Measurements from ENCODE around the gene PTMS.

The PTMS gene

DNA sequence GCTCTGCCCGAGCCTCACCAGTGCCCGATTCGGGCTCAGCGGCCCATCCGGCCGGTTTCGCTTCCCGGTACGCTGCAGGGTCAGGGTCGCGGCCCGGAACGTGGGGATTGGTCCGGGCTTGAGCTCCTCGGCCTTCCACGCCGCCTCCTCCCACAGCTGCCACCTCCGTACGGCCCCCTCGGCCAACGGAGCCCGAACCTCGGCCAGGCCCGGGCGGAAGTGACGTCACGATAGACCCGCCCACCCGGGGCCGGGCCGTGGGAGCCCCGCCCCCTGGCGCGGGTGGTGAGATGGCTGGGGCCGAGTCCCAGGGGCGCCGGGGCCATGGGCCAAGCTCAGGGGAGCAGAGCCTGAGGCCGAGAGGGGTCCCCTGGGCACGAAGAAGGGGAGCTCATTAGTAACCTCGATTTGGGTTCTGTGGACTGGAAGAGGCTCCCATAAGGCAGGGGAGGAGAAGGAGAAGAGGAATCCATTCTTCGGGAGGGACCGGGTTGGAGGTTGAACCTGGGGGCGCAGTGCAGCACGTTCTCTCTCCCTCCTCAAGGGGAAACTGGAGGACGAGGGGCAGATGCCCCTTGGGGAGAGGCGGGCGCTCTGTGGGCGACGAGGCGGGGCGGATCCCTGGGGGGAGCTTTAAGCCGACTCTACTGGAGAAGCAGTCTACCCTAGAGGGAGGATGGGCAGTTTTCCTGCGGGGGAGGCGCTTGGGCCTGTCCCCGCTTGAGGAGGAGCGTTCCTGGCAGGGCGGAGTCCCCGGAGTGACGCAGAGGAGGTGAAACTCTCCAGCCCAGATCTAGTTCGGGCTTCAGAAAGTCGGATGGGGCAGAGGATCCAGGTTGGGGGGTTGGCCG, 13.0 kb upstream of the PTMS start, which contains the start of gene MLF2:
MLF2 (minus strand) TSS at position 221 of the 851 bp plus-strand sequence. CDS start 807 bp downstream, outside the sequence.
- DNase-seq, result peak; percentile 98

DNA sequence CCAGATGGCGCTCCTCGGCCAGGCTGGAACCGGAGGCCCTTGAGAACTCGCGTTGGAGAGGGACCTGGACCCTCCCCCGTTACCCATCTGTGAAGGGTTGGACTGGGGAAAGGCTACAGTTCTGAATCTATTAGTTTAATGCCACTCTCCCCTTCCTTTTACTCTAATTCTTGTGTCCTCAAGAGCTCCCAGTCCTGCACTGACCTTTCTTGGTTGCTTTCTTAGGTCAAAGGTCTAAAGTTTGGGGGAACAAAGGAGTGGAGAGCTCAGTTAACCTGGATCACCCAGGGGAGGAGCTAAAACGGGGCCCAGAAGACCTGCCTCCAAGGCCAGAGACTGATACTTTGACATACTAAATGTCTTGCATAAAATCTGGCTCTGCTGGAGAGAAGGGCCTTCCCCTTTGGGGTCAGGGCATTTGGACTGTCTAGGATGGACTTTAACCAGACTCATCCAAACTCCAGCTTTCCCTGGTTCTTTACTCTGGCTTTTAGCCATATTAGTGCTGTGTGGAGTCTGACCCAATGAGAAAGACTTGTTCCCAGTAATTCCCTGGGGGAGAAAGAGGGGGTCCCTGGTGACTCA, 12.3 kb upstream of the PTMS start:
- DNase-seq, result no peak

DNA sequence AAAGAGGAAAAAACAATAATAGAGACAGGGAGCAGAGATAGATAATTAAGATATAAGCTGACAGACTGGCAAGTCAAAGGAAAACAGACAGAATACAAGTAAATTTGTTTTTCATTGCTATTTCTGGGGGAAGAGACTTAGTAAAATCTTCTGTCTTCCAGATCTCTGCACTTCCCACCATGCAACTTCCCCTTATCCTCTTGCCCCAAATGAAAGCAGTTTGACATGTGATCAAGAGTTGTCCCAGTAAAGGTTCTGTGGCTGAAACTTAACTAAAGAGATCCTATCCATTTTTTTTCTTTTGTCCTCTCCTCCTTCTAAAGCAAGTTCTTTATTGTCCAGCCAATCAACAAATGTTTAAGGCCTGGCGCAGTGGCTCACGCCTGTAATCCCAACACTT, 11.8 kb upstream of the PTMS start:
- no peak for DNase-seq

GRCh38 chr12:6757028-6757690, 9.0 kb upstream of the PTMS start:
- DNase-seq, result no peak

DNA sequence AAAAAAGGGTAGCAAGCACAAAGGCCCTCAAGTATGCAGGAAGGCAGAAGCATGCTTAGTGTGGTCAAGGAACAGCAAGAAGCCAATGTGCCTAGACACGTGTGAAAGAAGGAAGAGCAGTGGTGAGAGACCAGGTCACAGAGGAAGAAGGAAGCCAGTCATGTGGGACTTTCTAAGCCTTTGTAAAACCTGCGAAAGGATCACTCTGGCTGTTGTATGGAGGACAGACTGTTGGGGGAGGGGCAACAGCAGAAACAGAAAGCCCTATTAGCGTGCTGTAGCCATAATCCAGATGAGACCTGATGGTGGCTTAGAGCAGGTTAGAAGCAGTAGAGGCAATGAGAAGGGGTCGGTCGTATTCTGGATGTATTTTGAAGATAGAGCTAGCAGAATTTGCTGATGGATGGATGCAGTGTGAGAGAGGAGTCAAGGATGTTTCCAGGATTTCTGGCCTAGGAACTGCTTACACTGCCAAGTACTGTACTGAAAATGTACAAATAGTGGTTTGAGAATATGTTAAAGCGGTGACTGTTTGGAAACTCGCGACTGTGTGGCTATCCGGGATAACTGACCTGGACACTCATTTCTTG, 7.6 kb upstream of the PTMS start:
- DNase-seq, result no peak

DNA sequence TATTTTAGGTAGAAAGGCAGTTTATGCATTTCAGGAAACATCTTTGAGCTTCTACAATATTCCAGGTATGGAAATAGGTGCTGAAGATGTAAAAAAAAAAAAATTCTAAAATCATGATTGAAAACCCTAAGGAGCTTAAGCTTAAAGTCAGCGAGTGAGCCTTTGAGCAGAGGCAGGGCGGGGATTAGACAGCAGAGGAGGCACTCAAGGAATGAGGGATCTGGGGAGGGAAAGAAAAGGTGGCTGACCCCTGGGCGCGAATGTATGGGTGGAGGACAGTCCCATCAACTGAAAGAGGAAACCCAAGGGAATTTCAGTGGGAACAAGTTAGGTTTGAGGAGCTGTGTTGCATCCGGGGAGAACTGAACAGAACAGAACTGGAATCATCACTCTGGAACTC, 6.4 kb upstream of the PTMS start:
- no peak for DNase-seq

DNA sequence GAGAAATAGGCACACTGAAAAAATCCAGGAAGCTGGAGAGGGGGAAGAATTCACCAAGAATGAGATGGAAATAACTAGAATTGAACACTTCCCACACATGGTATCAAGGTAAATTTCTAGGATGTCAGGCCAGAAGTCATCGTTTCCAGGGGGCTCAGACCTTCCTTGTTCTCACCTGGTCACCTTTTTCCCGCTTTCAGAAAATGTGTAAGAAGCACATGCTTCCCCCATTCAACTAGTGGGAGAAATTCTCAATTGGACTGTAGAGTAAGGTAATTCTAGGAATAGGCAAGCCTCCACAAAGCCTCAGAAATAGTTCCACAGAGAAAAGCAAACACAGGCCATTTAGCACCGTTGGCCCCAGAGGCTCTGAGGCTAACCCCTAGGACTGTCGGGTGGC, 2.8 kb upstream of the PTMS start:
- DNase-seq, result no peak

DNA sequence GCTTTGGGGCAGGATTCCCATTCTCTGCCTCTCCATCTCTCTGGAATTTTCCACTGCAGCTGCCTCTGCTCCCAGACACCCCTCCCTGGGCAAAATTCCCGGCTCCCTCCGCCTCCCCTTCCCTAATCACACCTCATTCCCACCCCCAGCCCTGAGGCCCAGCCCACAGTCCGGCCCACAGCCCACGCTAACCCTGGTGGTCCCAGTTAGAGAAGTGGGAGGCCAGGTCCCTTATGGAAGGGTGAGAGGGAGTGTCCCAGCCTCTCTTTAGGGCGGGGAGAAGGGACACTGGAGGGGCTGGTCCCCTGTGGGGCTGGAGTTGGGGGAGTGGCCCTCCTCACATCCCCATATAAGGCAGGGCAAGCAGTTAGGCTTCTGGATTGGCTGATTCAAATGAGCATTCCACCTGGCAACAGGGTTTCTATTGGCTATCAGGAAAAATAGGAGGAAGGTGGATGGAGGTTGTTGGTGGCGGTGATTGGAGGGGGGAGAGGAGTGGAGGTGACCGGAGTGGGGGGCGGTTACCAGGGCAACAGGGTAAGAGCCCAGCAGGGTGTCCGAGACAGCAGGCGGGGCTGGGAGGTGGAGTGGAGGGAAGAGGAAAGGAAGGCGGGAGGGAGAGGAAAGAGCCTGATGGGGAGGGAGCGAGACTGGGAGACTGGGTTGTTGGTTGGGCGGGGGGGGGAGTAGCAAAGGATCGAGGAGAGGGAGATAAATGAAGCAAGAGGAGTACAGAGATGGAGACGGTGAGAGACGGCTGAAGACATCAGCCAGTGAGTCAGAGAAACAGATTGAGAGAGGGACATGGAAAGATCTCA, 1.9 kb upstream of the PTMS start:
- DNase-seq, result peak; percentile 99

- peak; percentile 14 for DNase-seq
Observed at GRCh38 chr12:6765048-6765633, 1.0 kb upstream of the PTMS start.

- peak; percentile 68 for DNase-seq
Observed at GRCh38 chr12:6766651-6767349, 637 bp downstream of the PTMS start.

DNA sequence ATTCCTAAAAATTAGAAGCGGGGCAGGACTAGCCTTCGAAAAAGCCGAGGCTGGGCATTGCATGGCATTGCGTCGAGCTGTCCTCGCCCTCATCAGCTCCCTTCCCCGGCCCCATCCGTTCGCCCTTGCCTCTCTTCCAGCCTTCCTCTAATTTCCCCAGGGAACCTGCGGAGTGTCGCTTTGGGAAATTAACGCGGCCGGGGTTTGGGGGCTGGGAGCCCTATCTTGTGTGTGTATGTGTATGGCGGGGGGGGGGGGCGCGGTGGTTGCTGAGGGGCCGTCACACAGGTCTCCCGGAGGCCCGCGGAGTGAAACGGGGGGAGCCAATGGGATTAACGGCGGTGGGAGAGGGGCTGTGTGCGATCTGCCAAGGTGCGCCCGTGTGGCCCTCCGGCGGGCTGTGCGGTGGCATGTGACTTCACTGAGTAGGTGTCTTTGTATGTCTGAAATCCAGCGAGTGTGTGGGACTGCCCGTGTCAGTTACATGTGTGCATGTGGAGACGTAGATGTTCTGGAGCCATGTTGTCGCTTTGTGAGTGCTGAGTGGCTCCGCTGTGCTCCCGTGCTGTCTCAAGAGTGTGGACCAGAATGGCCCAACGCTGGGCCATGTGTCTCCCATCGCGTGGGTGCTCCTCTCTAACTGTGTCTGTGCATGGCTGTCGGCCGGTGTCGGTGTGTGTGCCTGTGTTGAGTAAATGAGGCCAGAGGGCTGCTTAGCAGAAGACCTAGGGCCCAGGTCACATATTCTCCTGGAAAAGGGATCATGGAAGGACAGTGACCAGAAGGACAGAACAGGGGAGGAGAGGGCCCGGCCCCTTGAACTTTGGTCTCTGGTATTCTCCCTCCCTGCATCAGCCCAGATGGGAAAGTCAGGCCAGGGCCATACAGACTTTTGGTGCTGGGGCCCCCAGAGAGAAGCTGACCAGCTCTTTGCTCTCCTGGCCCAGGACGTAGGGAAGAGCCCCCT, 1.5 kb downstream of the PTMS start:
- no peak for DNase-seq

GRCh38 chr12:6768437-6768914, 2.3 kb downstream of the PTMS start:
- no peak for DNase-seq

- DNase-seq, result no peak
Observed at GRCh38 chr12:6768990-6769389, 2.8 kb downstream of the PTMS start.

GRCh38 chr12:6769666-6770065, 3.5 kb downstream of the PTMS start:
- DNase-seq, result no peak

- DNase-seq, result no peak
Observed at GRCh38 chr12:6770094-6770493, 3.9 kb downstream of the PTMS start.

GRCh38 chr12:6770600-6770999, 4.4 kb downstream of the PTMS start:
- no peak for DNase-seq

DNA sequence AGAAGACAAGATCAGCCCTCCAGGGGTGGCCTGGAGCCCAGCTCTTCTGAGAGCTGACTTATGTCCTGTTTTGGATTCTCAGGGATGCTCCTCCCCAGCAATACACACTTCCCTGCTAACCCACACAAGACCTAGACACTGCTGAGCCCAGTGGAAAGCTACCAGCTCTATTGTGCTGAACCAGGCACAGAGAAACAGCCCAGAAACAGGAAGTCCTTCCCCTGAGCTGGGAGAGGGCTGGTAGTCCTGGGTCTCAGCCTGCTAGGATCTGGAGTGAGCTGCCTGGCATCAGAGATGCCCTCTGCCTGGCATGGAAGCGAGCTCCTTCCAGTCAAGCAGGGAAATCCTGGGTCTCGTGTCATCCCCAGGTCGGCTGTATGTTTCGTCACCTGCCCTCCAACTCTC, 4.9 kb downstream of the PTMS start:
- no peak for DNase-seq

- DNase-seq, result no peak
Observed at GRCh38 chr12:6771509-6772330, 5.6 kb downstream of the PTMS start.

DNA sequence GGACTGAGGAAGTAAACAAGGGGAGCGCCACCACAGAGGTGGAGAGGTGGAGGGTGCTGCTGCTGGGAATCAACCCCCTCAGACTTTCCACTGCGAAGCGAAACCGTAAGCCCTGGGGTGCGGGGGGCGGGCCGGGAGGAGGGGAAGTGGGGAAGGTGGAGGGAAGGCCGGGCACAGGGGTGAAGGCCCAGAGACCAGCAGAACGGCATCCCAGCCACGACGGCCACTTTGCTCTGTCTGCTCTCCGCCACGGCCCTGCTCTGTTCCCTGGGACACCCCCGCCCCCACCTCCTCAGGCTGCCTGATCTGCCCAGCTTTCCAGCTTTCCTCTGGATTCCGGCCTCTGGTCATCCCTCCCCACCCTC, 6.2 kb downstream of the PTMS start, which contains the start of gene LAG3:
LAG3 (plus strand) TSS at position 190 of the 365 bp plus-strand sequence. CDS start 333 bp downstream, outside the sequence.
- no peak for DNase-seq
